T follicular helper cell (primary cell): ENCODE measurements around the gene MCTS1.
"Not testable (repeated sequence)": the region's sequence is repeated elsewhere in the genome, so short reads cannot be mapped to it uniquely, and the experiment has no call there.

ENCODE experiments used
- DNase-seq: peaks from one replicate; pipeline ENCODE4 v3.0.0-alpha.2; 2020; ENCODE audit warnings: low read depth

Gene MCTS1

DNA sequence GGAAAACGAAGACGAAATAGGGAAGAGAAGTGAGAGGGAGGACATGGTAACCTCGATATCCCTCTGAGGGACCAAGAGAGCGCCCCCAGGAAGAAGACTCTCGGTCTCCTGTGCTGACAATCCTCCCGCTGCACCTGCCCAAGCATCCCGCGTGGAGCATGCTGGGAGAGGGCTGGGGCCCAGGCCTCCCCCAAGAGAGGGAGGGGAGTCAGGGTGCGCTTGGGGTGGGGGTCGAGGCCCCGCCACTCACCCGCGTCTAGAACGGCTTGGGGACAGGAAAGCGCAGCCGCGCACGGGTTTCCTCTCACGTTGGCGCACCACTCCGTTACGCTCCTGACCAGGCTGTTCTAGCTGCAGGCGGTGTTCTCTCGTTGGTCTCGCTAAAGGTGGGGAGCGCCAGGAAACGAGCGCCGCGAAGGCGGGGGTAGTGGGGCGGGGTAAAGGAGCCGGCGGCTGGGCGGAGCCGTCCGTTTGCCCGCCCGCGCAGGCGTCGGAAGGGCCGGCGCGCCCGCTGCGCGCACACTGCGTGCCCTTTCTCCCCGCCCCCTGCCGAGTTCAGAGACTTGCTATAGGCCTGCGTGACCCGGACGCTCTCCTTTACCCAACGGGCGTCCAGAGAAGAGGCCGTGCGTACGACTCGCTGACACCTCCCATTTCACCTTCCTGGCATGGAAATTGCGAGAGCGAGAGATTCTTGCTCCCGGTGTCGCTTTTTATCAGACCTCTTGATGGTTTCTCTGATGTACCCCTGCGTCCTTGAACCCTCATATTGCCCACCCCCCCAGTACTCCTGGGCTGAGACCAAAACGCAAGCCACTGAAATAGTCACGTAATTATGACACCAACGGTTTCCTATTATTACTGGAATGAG, 26.0 kb downstream of the MCTS1 start, which contains the start of gene C1GALT1C1:
Gene C1GALT1C1, minus strand, starts transcription at position 388 of the 871 bp plus-strand sequence. CDS start 2,888 bp downstream, outside the sequence.
- peak; percentile 86 for DNase-seq

DNA sequence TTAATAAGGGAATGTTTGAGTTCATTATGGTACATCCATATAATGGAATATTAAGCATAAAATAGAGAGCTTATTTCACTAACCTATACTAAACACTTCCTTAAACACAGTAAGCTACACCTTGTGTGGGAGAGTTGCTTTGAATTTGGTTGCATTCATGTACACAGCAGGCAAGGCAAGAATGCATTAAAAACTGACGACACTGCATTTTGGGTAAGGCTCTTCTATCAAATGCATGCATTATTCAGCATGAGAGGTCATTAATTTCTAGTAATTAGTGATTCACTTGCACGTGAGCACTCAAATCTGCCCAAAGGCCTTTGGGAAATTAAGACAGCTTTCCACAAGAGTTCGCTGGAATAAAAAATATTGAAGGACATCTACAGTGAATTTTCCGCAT, 34.7 kb downstream of the MCTS1 start:
- DNase-seq, result no peak

GRCh38 chrX:120642871-120643270, 39.0 kb downstream of the MCTS1 start:
- DNase-seq, result no peak

DNA sequence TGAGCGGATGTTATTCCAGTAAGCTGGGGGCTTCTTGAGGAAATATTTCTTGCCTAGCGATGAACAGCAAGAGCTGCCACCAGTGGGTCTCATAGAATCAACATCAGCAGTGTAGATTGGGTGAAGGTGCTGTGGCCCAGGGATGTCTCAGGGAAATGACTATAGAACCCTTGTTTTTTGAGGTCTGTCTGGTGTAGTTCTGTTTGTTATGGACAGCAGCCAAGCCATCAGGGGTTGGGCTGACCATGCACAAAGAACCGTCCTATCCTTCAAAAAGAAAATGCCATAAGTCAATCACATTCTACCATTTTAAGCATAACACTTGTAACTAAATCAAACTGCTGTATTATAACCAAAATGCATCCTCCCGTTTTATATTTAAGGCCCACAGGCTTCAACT, 43.2 kb downstream of the MCTS1 start:
- DNase-seq, result no peak

GRCh38 chrX:120652256-120652655, 48.4 kb downstream of the MCTS1 start:
- DNase-seq, result not testable (repeated sequence)

GRCh38 chrX:120653000-120653399, 49.1 kb downstream of the MCTS1 start:
- DNase-seq, result no peak

- DNase-seq, result no peak
Observed at GRCh38 chrX:120660637-120661036, 56.7 kb downstream of the MCTS1 start.
